Measurements from ENCODE around the gene CSNK1G1.

GRCh38 chr15:64225804-64226203 lies 130.2 kb downstream of the CSNK1G1 start:
- TF ChIP-seq CTCF (IDR thresholded peaks at IDR 0.05 in 8 of 11, conservative IDR thresholded peaks at IDR 0.05 in 3 of 11), result no peak
- TF ChIP-seq POLR2AphosphoS5 (IDR thresholded peaks at IDR 0.05), result no peak
- no peak for TF ChIP-seq POLR2A (IDR thresholded peaks at IDR 0.05)
